Measurements from ENCODE around the gene VCL. TPM values are rescaled to one million over a fixed set of nuclear protein-coding genes. Genes with fewer than 3 reads are reported as not detected.

Gene VCL
- total RNA-seq, 4 donors from 2014 or later, result 64.1 to 113 (median 73.4) TPM

- TF ChIP-seq CTCF (IDR thresholded peaks at IDR 0.05; ENCODE audit: low read depth), result no peak
Measured at GRCh38 chr10:74013004-74013403, 15.1 kb downstream of the VCL start.

- no peak for TF ChIP-seq CTCF (IDR thresholded peaks at IDR 0.05; ENCODE audit: low read depth)
Measured at GRCh38 chr10:74018241-74018640, 20.3 kb downstream of the VCL start.

- TF ChIP-seq CTCF (IDR thresholded peaks at IDR 0.05; ENCODE audit: low read depth), result no peak
Measured at GRCh38 chr10:74021248-74022055, 23.5 kb downstream of the VCL start.

- no peak for TF ChIP-seq CTCF (IDR thresholded peaks at IDR 0.05; ENCODE audit: low read depth)
Measured at GRCh38 chr10:74022926-74023629, 25.2 kb downstream of the VCL start.

- TF ChIP-seq CTCF (IDR thresholded peaks at IDR 0.05; ENCODE audit: low read depth), result no peak
Measured at GRCh38 chr10:74024600-74024999, 26.7 kb downstream of the VCL start.

- TF ChIP-seq CTCF (IDR thresholded peaks at IDR 0.05; ENCODE audit: low read depth), result no peak
Measured at GRCh38 chr10:74025380-74025978, 27.6 kb downstream of the VCL start.

- no peak for TF ChIP-seq CTCF (IDR thresholded peaks at IDR 0.05; ENCODE audit: low read depth)
Measured at GRCh38 chr10:74026428-74027015, 28.6 kb downstream of the VCL start.

Data from subcutaneous adipose tissue (tissue), 4 donors.